H7 (cell line): ENCODE data around the gene HOXB8. TPM values are rescaled to one million over a fixed set of nuclear protein-coding genes. Genes with fewer than 3 reads are reported as not detected.

Source experiments
- DNase-seq: peaks from one replicate; pipeline ENCODE4 v3.0.0; 2012
- H3K27me3 ChIP-seq: 2 replicates; pipeline ENCODE4 v1.6.0; 2011; ENCODE audit warnings: mild to moderate bottlenecking, low read length; ENCODE audit not compliant: control insufficient read depth, insufficient read depth
- H3K36me3 ChIP-seq: replicated peaks from 2 replicates; pipeline ENCODE4 v1.5.1; 2011; ENCODE audit warnings: low read length; ENCODE audit not compliant: control insufficient read depth, insufficient read depth
- H3K4me3 ChIP-seq: 2 replicates; pipeline ENCODE4 v1.5.1; 2011; ENCODE audit warnings: low read depth, mild to moderate bottlenecking, control low read depth, low read length, moderate library complexity; ENCODE audit not compliant: insufficient read depth
- total RNA-seq: library from RNA; depleted of rRNA; stranded (reverse); fragments of >200 nt; shearing (Covaris generic); gene quantifications from 2 replicates; pipeline ENCODE4 v1.2.3, GENCODE V29; 2014

HOXB8 gene
- total RNA-seq, 1 experiment from 2014 or later = not detected

DNA sequence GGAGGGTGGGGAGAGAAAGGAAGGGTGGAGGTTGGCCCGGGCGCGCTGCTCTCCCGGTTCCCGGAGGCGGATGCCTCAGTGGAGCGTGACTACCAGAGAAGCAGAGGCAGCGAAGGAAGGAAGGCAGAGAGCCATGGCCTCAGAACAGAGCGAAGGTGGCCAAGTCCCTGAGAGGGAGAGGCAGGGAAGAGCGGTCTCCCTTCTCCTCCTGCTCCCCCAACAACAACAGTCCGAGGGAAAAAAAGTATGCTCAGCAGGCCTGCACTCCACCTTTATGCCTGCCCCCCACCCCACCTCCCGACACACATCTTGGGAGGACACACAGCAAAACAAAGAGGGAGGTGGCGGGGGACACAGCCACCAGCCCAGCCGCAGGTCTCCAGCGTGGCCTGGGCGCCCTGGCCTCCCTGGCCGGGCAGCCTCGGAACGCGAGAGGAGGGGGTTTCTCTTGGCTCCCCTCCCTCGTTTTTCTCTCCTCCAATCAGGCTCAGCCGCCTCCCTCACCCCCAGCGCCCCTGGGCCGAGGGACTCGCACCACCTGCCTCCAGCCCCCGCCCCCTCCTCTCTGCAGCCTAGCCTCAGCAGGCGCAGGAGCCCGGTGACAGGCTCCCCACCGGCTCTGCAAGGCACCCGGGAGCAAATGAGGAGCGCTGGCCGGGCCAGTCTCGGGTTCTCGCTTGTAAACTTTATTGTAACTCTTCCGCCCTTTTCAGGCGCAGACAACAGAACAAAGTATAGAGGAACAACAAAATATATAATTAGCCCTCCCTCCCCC lies 3.2 kb downstream of the HOXB8 start:
- no peaks in the 10 kb centered on the region for H3K36me3 ChIP-seq
- no peak overlapping the region for H3K4me3 ChIP-seq
- H3K27me3 ChIP-seq = peaks cover 99% of the 10 kb centered on the region
- DNase-seq = peak; percentile 83

DNA sequence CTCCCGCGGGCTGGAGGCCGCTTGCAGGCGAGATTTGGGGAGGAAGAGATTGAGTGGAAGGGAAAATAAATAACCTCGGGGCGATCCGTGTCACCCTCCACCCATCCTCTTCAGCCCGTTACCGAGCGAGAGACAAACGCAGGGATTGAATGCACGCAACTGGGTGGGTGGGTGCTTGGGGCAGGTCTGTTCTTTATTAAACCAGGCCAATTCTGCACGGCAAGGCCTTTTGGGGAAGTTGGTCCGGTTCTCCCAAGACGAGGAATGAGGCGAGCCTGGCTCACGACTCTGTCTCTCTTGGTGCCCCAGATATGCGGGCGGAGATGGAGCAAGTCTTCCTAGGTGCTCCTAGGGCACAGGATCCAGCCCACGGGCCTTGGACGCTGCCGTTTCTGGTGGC lies 3.9 kb downstream of the HOXB8 start:
- Histone ChIP-seq H3K36me3 (no peaks in the 10 kb centered on the region), H3K4me3 (no peak overlapping the region), H3K27me3 (peaks cover 99% of the 10 kb centered on the region)
- DNase-seq = no peak

DNA sequence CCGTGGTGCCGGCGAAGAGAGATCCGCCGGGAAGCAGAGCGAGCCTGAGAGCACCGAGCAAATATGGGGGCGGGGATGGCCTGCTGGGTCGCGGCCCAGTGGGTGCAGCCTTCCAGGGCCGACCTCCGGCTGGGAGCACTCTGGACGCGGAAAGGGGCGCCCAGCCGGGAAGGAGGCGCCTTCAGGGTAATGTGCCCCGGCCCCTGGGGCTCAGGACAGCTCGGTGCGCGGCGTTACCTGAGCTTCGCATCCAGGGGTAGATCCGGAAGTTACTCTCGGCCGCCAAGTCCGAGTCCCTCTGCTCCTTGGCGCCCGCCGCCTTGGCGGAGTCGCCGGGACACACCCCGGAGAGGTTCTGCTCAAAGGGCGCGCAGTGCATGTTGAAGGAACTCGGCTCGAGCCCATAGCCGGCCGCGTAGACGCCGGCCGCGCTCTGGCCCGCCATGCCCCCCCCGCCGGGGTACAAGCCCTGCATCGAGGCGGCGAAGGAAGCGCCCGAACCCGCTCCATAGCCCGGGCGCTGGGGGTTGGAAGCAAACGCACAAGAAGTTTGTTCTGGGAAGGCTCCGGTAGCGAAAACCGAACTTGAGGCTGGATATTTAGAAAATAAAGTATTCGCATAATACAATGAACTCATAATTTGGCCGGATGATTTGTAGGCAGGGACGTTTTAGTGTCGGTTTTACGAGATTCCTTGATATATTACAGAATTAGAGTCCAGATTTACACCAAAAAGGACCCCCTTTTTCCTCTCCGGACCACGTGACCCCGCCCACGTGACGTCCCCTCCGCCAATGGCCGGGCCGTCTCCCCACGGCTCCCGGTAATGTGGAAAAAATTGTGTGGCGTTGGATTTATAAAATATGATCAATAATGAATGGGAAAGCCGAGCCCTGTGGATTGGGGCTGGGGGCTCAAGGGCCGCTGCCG lies 4.5 kb downstream of the HOXB8 start, which contains the start of gene HOXB7:
Gene HOXB7, minus strand, starts transcription at position 736 of the 930 bp plus-strand sequence. Its CDS starts 99 bp downstream, at position 637.
- peak; percentile 82 for DNase-seq
- peaks cover 99% of the 10 kb centered on the region for H3K27me3 ChIP-seq
- H3K4me3 ChIP-seq = peak within 1 kb of the TSS; percentile 24
- no peaks in the 10 kb centered on the region for H3K36me3 ChIP-seq

- no peak for DNase-seq
- no peak overlapping the region; the same call in 1 of the 2 replicates for H3K4me3 ChIP-seq
- H3K36me3 ChIP-seq = no peaks in the 10 kb centered on the region
- peaks cover 99% of the 10 kb centered on the region for H3K27me3 ChIP-seq
These were observed 5.3 kb downstream of the HOXB8 start for GRCh38 chr17:48609759-48610281.

- Histone ChIP-seq H3K27me3 (peaks cover 99% of the 10 kb centered on the region), H3K36me3 (no peaks in the 10 kb centered on the region), H3K4me3 (no peak overlapping the region)
- no peak for DNase-seq
These were observed 6.1 kb downstream of the HOXB8 start for GRCh38 chr17:48609033-48609432.

DNA sequence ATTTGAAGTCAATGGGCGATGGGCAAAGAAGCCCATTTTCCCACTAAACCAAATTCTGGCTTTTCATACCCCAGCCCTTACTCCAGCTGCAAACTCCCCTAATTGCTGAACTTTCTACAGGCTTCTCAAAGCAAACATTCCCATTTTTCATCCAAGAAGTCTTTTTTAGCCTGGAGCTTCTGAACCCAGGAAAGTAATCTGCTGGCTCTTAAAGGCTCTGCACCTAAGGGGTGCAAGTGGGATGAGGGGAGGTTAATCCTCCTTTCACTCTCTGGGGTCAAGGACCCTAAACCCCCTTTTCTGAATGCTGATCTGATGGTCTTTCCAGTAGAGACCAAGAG lies 6.6 kb downstream of the HOXB8 start:
- Histone ChIP-seq H3K27me3 (peaks cover 99% of the 10 kb centered on the region), H3K4me3 (no peak overlapping the region), H3K36me3 (no peaks in the 10 kb centered on the region)
- DNase-seq = no peak

DNA sequence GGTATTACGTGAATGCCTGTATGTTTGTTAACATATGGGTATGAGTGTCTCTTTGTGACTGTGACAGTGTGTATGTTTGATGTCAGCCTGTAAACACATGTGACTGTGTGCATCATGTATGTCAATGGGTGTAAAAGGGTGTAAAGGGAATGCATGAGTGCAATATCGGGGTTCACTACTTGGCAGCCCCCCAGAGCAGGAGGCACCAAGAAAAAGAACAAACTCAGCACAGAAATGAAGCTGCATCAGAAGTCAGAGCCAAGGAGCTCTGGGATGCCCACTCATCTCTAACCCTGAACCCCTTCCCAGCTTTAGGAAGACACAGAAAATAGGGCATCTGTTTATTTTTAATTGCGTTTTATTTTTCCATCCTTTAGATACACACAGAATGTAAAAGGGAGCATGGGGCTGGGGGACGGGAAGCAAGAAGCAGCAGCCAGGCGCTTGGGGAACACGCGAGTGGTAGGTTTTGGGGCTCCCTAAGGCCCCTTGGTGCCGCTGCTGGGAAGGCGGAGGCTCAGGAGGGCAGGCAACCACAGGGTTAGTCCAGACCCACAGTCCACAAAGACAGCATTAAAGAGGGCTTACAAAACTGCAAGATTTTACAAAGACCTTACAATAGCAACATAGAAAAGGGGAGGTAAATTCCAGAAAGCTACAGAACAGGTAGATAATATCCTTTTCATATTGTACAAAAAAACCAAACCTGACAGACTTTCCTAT lies 8.0 kb downstream of the HOXB8 start:
- Histone ChIP-seq H3K27me3 (peaks cover 99% of the 10 kb centered on the region), H3K4me3 (no peak overlapping the region), H3K36me3 (no peaks in the 10 kb centered on the region)
- no peak for DNase-seq

DNA sequence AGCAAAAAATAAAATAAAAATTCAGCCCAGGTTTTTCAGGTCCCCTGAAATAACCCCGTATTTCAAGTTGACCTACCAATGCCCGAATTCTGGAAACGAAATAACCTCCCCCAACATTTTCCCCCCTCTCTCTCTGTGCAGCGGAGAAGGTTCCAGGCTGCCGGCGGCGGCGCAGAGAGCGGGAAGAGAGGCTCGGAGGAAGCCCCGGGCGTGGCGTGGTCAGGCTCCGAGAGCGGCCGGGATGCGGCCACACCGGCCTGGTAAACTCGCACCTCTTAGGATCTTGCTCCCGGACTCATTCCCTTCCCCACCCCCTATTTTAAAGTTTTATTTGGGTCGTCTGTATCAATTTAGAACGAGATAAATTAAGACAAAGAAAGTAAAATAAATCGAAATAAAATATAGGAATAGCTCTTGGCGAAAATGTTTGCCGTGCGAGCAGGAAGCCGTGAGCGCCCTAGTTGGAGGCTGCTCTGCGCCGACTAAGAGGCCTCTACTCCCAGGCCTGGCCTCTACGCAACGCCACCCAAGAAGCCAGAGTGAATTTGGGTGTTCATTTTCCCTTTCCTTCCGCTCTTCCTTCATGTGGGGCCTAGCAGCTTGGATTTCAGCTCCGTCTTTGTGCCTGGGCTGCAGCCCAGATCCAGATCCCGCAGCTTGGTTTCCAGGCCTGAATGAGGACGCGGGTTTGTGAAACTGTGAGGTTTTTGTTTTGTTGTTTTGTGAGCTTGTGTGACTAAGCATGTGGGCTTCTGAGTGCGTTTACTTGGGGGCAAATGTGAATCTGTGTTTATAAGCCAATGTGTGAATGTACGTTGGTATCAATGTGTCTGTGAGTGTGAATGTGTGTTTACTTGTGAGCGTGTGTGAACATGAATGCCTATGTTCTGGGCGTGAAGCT lies 8.9 kb downstream of the HOXB8 start:
- peak; percentile 66 for DNase-seq
- Histone ChIP-seq H3K4me3 (no peak overlapping the region), H3K27me3 (peaks cover 99% of the 10 kb centered on the region), H3K36me3 (no peaks in the 10 kb centered on the region)

GRCh38 chr17:48605409-48605919 lies 9.6 kb downstream of the HOXB8 start:
- Histone ChIP-seq H3K36me3 (no peaks in the 10 kb centered on the region), H3K4me3 (no peak overlapping the region), H3K27me3 (peaks cover 99% of the 10 kb centered on the region)
- no peak for DNase-seq

- DNase-seq = no peak
- Histone ChIP-seq H3K36me3 (no peaks in the 10 kb centered on the region), H3K4me3 (no peak within 1 kb of the TSS), H3K27me3 (peaks cover 99% of the 10 kb centered on the region)
These were observed 10.2 kb downstream of the HOXB8 start, which contains the start of gene HOXB6 for GRCh38 chr17:48604770-48605329. Gene HOXB6, minus strand, starts transcription at chr17:48604986. Its CDS starts 6,836 bp downstream, at chr17:48598150.

GRCh38 chr17:48603959-48604769 lies 10.9 kb downstream of the HOXB8 start:
- peak; percentile 69 for DNase-seq
- H3K27me3 ChIP-seq = peaks cover 99% of the 10 kb centered on the region
- no peaks in the 10 kb centered on the region for H3K36me3 ChIP-seq
- no peak overlapping the region for H3K4me3 ChIP-seq

DNA sequence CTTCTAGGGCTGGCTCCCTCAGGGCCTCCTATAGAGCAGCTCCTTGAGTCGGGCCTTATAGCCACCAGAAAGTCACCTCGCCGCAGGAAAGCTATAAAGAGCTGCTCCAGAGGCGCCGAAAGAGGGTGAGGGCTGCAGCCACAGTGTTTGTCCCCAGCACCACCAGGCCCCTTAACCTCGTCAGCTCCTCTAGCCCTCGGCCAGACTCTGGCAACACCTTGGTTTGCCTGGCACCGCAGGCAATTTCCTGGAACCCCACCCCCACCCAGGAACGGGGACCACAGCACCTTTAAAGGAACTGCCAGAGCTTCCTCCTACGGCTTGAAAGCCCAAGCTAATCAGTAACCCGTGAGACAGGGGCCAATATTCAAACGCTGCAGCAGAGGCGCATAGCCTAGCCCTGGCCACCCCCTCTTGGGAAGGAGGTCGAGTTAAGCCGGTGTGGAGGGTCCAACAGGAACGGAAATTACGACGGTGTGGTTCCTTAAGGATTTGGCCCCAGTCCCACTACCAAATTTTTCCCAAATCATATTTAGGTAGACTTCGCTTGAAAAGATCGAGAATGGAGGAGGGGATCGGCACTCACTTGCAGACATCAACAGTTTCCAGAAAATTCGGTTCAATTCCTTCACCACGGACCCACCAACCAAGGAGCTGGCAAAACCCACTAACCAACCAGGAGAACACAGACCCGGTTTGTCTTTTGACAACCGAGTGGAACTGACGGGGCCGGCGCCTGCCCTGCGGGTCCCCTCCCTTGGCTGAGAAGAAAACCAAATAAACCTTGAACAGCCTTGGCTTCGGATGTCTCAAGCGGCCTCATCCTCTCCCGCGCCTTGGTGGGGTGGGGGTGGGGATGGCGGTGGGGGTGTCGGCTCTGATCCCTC lies 13.3 kb downstream of the HOXB8 start:
- Histone ChIP-seq H3K4me3 (no peak overlapping the region), H3K36me3 (no peaks in the 10 kb centered on the region), H3K27me3 (peaks cover 100% of the 10 kb centered on the region)
- DNase-seq = no peak
